Raji (cell line): Measurements from ENCODE around the gene GUK1.

Experiments used
- POLR2A ChIP-seq: IDR thresholded peaks from 2 replicates; pipeline ENCODE4 v1.6.1; 2011; ENCODE audit warnings: low read depth, low read length, control low read depth; ENCODE audit not compliant: insufficient read depth

Gene GUK1

DNA sequence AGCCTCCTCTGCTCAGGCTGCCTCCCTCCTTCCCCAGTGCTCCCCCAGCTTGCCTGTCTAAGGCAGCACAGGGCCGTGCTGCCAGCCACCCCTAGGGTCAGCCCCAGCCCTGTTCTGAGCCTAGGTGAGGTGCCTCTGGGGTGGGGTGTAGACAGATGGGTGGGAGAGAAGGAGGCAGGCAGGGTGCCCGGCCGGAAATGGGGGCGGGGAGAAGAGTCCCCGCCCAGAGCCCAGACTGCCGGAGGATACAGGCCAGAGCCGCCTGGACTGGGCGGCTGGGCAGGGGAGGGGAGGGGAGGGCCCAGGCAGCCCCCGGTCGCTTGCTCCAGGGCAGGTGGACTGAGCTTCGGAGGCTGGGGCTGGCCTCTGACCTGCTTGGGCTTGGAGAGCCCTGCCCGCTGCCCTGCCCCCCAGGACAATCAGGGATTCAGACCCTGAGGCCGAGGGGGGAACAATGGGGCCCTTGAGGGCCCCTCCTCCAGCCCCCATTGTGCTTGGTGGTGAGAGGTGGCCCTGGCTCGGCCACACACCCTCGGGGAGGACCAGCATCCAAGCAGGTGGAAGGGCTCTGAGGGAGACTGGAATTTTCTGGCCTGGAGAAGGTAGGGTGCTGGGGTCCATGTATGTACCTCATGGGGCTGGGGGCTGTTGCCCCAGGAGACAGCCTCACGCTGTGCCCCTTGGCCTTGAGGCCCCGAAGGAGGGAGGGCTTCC lies 9.5 kb downstream of the GUK1 start, which contains the start of gene GJC2:
Gene GJC2 (plus strand): TSS at position 525 of the 714 bp plus-strand sequence. CDS start 7,829 bp downstream, outside the sequence.
- TF ChIP-seq POLR2A = no peak

DNA sequence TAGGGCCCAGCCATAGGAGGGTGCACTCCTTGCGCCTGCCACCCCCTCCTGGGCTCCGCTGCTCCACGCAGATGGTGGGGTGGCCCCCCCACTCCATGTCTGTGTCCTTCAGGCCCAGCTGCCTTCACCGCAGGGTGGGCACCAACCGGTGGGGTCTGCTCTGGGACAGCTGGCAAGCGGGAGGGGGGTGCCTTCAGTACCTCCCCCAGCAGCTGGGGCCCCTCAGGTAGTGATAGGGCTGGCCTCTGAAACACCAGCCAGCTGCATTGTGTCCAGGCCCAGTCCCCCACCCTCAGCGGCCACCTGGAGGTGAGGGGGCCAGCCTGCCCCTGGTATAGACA lies 10.0 kb downstream of the GUK1 start:
- no peak for TF ChIP-seq POLR2A

DNA sequence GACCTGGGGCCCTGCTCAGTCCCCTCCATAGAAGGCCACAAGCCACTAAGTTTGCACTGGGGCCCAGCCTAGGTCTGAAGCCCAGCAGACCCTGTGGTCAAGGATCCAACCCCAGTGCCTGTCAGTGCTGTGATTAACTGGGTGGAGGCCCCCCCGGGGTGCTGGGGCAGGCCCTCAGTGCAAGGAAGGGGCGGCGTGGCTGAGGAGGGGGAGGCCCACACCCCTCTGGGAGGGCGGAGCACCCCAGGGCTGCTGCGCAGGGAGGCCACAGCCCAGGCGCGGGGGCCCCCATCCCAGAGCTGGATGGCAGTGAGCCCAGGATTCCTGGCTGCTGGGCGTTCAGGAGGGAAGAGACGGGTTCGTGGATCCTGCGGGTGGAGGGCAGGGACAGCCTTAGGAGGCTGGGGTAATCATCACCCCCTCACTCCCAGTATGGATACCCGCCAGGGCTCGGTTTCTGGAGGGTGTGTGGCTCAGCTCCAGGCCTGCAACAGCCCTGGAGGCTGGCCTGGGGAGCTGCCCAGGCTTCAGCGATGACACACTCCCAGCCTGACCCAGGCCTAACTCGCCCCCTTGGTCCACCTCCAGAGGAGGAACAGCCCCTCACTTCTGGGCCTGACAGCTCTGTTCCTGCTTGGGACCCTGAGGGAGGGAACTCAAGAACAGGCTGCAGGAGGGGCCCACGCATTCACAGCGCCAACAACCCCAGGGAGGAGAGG lies 10.5 kb downstream of the GUK1 start:
- TF ChIP-seq POLR2A = no peak

DNA sequence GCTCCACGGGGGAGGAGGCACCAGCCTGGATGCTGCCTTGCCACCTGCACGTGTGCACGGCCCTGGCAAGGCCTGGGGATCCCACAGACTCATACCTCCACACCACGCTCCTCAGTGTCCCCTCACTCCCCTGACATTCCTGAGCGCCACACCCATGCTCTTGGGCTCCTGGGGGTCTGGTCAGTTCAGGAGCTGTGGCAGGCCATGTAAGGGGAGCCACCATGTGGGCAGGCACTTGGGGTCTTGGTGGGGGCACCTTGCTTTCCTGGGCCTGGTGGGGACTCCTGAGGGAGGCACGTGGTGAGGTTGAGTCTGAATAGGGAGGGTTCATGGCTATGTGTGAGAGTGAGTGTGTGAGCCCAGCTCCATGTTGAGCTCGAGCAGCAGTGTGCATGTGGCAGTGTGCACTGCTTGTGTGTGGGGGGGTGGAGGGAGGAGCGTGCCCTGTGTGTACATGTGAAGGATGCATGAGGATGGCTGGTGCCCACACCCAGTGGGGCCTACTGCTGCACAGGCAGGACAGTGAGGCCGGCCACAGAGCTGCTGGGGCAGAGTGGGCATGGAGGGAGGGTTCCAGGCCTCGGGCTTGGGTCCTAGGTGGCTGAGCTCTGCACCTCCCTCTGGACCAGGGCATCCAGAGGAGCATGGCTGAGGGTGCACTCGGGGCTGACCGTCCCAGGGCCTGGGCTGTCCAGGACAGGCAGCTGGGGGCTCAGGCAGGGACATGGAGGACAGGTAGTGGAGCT lies 11.3 kb downstream of the GUK1 start:
- TF ChIP-seq POLR2A = no peak

GRCh38 chr1:228152097-228152917 lies 12.2 kb downstream of the GUK1 start:
- TF ChIP-seq POLR2A = no peak

- TF ChIP-seq POLR2A = no peak
Observed at GRCh38 chr1:228152918-228153258, 12.8 kb downstream of the GUK1 start.

DNA sequence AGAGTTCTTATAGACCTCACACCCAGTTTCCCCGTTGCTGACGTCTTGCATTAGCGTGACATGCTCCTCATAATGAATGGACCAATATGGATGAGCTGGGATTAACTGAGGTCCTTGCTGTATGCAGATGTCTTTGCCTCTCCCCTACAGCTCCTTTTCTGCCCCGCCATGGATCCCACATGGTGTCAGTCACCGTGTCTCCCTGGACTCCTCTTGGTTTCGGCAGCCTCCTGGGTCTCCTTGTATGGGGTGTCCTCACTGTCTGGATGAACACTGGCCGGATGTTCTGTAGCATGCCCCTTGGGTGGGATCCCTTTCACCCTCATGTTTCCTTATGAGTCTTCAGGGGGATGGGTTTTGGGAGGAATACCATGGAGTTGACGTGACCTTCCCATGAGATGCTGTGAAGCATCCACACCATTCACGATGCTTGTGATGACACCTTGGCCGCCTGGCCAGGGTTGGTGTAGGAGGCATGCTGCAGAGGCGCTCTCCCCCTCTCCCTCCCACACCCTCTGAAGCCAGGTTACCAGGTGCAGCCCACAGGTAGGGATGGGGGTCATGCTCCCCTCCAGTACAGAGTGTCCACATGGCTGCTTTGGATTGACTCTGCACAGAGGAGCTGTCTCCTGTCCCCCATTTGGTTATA lies 14.1 kb downstream of the GUK1 start:
- TF ChIP-seq POLR2A = no peak

GRCh38 chr1:228154670-228155571 lies 14.8 kb downstream of the GUK1 start:
- no peak for TF ChIP-seq POLR2A

- TF ChIP-seq POLR2A = no peak
Observed at GRCh38 chr1:228155596-228156514, 15.8 kb downstream of the GUK1 start.

DNA sequence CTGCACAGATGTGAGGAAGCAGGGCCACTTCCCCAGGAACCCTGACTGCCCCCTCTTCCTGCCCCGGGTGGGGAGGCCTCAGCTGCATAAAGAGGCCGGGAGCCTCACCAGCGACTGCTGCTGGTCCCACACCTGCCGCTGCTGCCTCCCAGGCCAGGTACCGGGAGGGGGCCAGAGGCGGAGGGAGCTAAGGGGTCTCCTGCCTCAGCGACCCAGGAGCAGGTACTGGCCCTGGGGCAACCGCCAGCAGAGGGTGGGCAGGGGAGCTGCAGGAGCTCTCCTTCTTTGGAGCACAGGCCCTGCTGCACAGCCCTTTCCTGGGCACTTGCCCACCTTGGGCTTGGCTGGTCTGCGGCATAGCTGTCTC lies 16.4 kb downstream of the GUK1 start:
- TF ChIP-seq POLR2A = no peak

DNA sequence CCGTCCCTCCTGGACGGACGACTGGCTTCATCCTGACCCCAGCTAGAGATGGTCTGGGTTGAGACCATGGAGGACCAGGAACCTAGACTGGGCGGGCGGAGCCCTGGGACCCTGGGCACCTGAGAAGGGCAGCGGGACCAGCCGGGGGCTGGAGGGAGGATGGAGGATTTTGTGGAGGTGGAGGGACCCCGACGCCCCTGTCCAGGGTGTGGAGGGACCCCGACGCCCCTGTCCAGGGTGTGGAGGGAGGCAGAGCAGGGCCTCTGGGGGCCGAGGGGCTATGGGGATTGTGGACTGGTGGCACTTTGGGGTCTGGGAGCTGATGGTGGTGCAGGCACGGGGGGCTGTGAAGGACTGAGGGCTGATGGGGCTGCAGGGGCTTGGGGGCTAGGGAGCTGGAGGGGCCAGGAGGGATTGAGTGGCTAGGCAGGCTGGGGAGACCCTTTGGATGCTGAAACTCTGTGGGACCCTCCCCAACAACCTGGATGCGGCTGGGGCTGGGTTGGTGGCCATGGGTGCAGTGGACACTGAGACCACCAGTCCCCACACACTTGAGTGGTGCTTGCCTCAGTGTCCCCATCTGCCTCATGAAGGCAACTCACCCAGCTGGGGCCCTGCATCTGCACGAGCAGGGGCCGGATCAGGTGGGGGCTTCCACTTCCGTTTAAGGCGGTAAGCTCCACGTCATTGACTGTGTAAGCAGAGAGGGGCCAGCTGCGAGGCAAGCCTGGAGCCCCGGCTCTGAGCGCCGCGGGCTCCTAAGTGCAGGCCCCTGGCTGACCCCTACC lies 17.1 kb downstream of the GUK1 start:
- TF ChIP-seq POLR2A = no peak

DNA sequence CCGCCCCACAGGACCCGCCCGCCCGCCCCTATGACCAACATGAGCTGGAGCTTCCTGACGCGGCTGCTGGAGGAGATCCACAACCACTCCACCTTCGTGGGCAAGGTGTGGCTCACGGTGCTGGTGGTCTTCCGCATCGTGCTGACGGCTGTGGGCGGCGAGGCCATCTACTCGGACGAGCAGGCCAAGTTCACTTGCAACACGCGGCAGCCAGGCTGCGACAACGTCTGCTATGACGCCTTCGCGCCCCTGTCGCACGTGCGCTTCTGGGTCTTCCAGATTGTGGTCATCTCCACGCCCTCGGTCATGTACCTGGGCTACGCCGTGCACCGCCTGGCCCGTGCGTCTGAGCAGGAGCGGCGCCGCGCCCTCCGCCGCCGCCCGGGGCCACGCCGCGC lies 17.6 kb downstream of the GUK1 start:
- no peak for TF ChIP-seq POLR2A
